HepG2 (cell line): ENCODE measurements around the gene GAS6. TPM values are rescaled to one million over a fixed set of nuclear protein-coding genes. Genes with fewer than 3 reads are reported as not detected.

ENCODE experiments used
- ATAC-seq: fragments of 200-7000 bp; cut with Tn5 transposase; 3 replicates; pipeline ENCODE4 v1.9.1; 2020; ENCODE audit warnings: mild to moderate bottlenecking, moderate library complexity
- BruUV-seq: library from RNA; stranded (reverse); fragments of 400-500 nt; replicated peaks from 2 replicates; lab custom pipeline; 2021; lab: Mats Ljungman, UMichigan
- CTCF ChIA-PET: fragments of 300-600 bp; formaldehyde crosslinking; extraction: SDS; loops from one replicate; lab custom pipeline; 2021; ENCODE audit warnings: low total read pairs, inconsistent platforms, low intra/inter-chr PET ratio; lab: Yijun Ruan, JAX
- POLR2A ChIA-PET: fragments of 350-600 bp; sonication (Branson Sonifier 250); formaldehyde crosslinking; loops from one replicate; lab custom pipeline; 2020; ENCODE audit warnings: antibody characterized with exemption, inconsistent platforms; lab: Yijun Ruan, JAX
- DNase-seq: peaks from one replicate; pipeline ENCODE4 v3.0.0-alpha.2; 2015; ENCODE audit warnings: low spot score
- FAIRE-seq: peaks from 3 replicates; lab custom pipeline; 2011; peaks lifted over from hg19 to GRCh38; lab: Jason Lieb, UNC
- H2AFZ ChIP-seq: one replicate; pipeline ENCODE4 v1.6.1; 2011; ENCODE audit warnings: low read length, inconsistent platforms
- H3K27ac ChIP-seq: fragments of 300-600 bp; 3 replicates; pipeline ENCODE4 v1.8.0; 2011; ENCODE audit warnings: mixed run types, mild to moderate bottlenecking, mixed read lengths, low read length, inconsistent platforms; ENCODE audit not compliant: insufficient read depth; ENCODE audit errors: extremely low read length
- H3K27me3 ChIP-seq, 2 experiments: fragments of 200-600 bp in 1 of 2; 2 replicates in 1 of 2; 3 replicates in 1 of 2; pipeline versions ENCODE4 v1.6.0 to v1.8.0; 2011; ENCODE audit warnings: low read length in 2 of 2, mild to moderate bottlenecking in 2 of 2, moderate library complexity in 2 of 2, inconsistent platforms in 1 of 2; ENCODE audit not compliant: insufficient read depth in 2 of 2, control insufficient read depth in 1 of 2
- H3K36me3 ChIP-seq, 2 experiments: fragments of 200-600 bp in 1 of 2; replicated peaks in 1 of 2; 2 replicates in 1 of 2; 3 replicates in 1 of 2; pipeline versions ENCODE4 v1.5.1 to v1.8.0; 2011; ENCODE audit warnings: low read length in 2 of 2, inconsistent platforms in 1 of 2; ENCODE audit not compliant: insufficient read depth in 2 of 2, control insufficient read depth in 1 of 2
- H3K4me1 ChIP-seq: 2 replicates; pipeline ENCODE4 v1.5.1; 2012; ENCODE audit warnings: low read length, inconsistent platforms; ENCODE audit not compliant: insufficient read depth
- H3K4me2 ChIP-seq: 2 replicates; pipeline ENCODE4 v1.6.0; 2011; ENCODE audit warnings: low read depth, low read length, inconsistent platforms
- H3K4me3 ChIP-seq, 3 experiments: fragments of 200-600 bp in 1 of 3; sonication (generic), shearing (Covaris generic) in 1 of 3; replicated peaks in 1 of 3; 2 replicates each; pipeline ENCODE4 v1.5.1; 2011 to 2016; ENCODE audit warnings: low read length in 3 of 3, inconsistent platforms in 2 of 3, low read depth in 2 of 3, mild to moderate bottlenecking in 2 of 3, control low read depth in 1 of 3, mixed read lengths in 1 of 3; ENCODE audit not compliant: insufficient read depth in 1 of 3
- H3K79me2 ChIP-seq: one replicate; pipeline ENCODE4 v1.6.1; 2011; ENCODE audit warnings: low read length, inconsistent platforms; ENCODE audit not compliant: insufficient read depth
- H3K9ac ChIP-seq: 2 replicates; pipeline ENCODE4 v1.6.0; 2011; ENCODE audit warnings: mild to moderate bottlenecking, low read depth, low read length, inconsistent platforms; ENCODE audit not compliant: insufficient read depth
- H3K9me3 ChIP-seq: 2 replicates; pipeline ENCODE4 v1.5.1; 2012; ENCODE audit warnings: mild to moderate bottlenecking, low read length
- H4K20me1 ChIP-seq: 2 replicates; pipeline ENCODE4 v1.6.0; 2011; ENCODE audit warnings: inconsistent platforms, mild to moderate bottlenecking, low read length, moderate library complexity; ENCODE audit not compliant: insufficient read depth
- FOXA1 ChIP-seq, 2 experiments: fragments of 450-650 bp in 1 of 2; sonication (generic) in 1 of 2; formaldehyde crosslinking in 1 of 2; IDR thresholded peaks; 2 replicates each; pipeline versions ENCODE4 v1.4.0 to v1.6.1; 2016 to 2020; ENCODE audit warnings: missing genetic modification reagents in 1 of 2
- HOXA7 ChIP-seq: sonication (generic); formaldehyde crosslinking; IDR thresholded peaks from 2 replicates; pipeline ENCODE4 v1.8.1; 2022; ENCODE audit warnings: mild to moderate bottlenecking, missing genetic modification reagents, moderate library complexity
- IKZF4 ChIP-seq: sonication (generic); formaldehyde crosslinking; IDR thresholded peaks from 2 replicates; pipeline ENCODE4 v1.5.1; 2020; ENCODE audit warnings: borderline replicate concordance, mild to moderate bottlenecking, low read depth, missing genetic modification reagents; ENCODE audit errors: not compliant biosample characterization
- MAFK ChIP-seq, 2 experiments: IDR thresholded peaks in 1 of 2; conservative IDR thresholded peaks in 1 of 2; 2 replicates each; pipeline ENCODE4 v1.6.1; 2011; ENCODE audit warnings: improper control_type of control experiment in 2 of 2, low read length in 2 of 2
- MLLT10 ChIP-seq: sonication (generic); formaldehyde crosslinking; IDR thresholded peaks from 2 replicates; pipeline ENCODE4 v1.4.0; 2020; ENCODE audit warnings: missing genetic modification reagents
- NR2F2 ChIP-seq: IDR thresholded peaks from 2 replicates; pipeline ENCODE4 v1.6.1; 2012; ENCODE audit warnings: low read depth, inconsistent platforms, borderline replicate concordance
- RORA ChIP-seq: sonication (generic); formaldehyde crosslinking; IDR thresholded peaks from 2 replicates; pipeline ENCODE4 v1.5.0; 2020; ENCODE audit warnings: mild to moderate bottlenecking, missing genetic modification reagents, moderate library complexity
- SNRNP70 ChIP-seq: fragments of 200-400 bp; formaldehyde crosslinking; IDR thresholded peaks from 2 replicates; pipeline ENCODE4 v1.6.1; 2017; ENCODE audit warnings: mild to moderate bottlenecking, low read depth, low read length, moderate library complexity
- ZFP82 ChIP-seq: sonication (generic); formaldehyde crosslinking; IDR thresholded peaks from 2 replicates; pipeline ENCODE4 v1.5.1; 2020; ENCODE audit warnings: mild to moderate bottlenecking, missing genetic modification reagents, borderline replicate concordance
- ZNF253 ChIP-seq: sonication (generic); formaldehyde crosslinking; IDR thresholded peaks from 2 replicates; pipeline ENCODE4 v1.8.0; 2022; ENCODE audit warnings: mild to moderate bottlenecking, missing genetic modification reagents, borderline replicate concordance
- ZNF547 ChIP-seq: sonication (generic); formaldehyde crosslinking; IDR thresholded peaks from 2 replicates; pipeline ENCODE4 v1.5.1; 2020; ENCODE audit warnings: mild to moderate bottlenecking, missing genetic modification reagents
- ZNF761 ChIP-seq: sonication (generic); formaldehyde crosslinking; conservative IDR thresholded peaks from 2 replicates; pipeline ENCODE4 v1.4.0; 2020; ENCODE audit warnings: mild to moderate bottlenecking, missing genetic modification reagents
- WGBS: methylation state at CpG from one replicate; pipeline ENCODE4 v1.1.6; 2017; ENCODE audit warnings: low lambda C conversion rate; 5-methylcytosine and 5-hydroxymethylcytosine counted together
- in situ Hi-C: cut with HindIII; loops from 2 replicates; pipeline ENCODE4 v1.10.0; 2017; ENCODE audit warnings: low pct_unique_long_range_greater_than_20kb; ENCODE audit not compliant: extremely low pct_ligation_motif_present
- intact Hi-C: fragments of 100-400 bp; cut with micrococcal nuclease; formaldehyde crosslinking; loops from one replicate; pipeline ENCODE4 v1.10.0; 2022; ENCODE audit not compliant: unreplicated experiment
- polyA plus RNA-seq, 8 experiments: library from polyadenylated mRNA; depleted of rRNA in 3 of 8; stranded (reverse) in 7 of 8; unstranded in 1 of 8; fragments of >200 nt; fragmentation: Illumina TruSeq in 4 of 8; extraction: Trizol in 4 of 8; gene quantifications; 2 replicates each; pipeline versions ENCODE4 v1.2.1 to v1.2.3, GENCODE V29; 2011 to 2016; ENCODE audit warnings: low read depth in 4 of 8, missing spikeins in 1 of 8, mixed read lengths in 1 of 8; ENCODE audit not compliant: insufficient read depth in 1 of 8
- total RNA-seq, 5 experiments: library from RNA; depleted of rRNA; stranded (reverse); fragments of >200 nt; fragmentation: Illumina TruSeq; extraction: Trizol; gene quantifications; 2 replicates each; pipeline ENCODE4 v1.2.3, GENCODE V29; 2016; ENCODE audit warnings: low read depth in 1 of 5
- TF ChIP-seq, protein P1 (sequence below): sonication (generic); formaldehyde crosslinking; IDR thresholded peaks from 2 replicates; pipeline ENCODE4 v1.4.0; 2020; ENCODE audit warnings: missing genetic modification reagents
- TF ChIP-seq, protein P2 (sequence below): sonication (generic); formaldehyde crosslinking; IDR thresholded peaks from 2 replicates; pipeline ENCODE4 v1.4.0; 2020; ENCODE audit warnings: mild to moderate bottlenecking, missing genetic modification reagents

GAS6 gene
- total and polyA plus RNA-seq, 2 of the 13 experiments (the other 11 are each of a cell fraction or from before 2014, with no cell fraction given), result 0.09 to 0.24 TPM

DNA sequence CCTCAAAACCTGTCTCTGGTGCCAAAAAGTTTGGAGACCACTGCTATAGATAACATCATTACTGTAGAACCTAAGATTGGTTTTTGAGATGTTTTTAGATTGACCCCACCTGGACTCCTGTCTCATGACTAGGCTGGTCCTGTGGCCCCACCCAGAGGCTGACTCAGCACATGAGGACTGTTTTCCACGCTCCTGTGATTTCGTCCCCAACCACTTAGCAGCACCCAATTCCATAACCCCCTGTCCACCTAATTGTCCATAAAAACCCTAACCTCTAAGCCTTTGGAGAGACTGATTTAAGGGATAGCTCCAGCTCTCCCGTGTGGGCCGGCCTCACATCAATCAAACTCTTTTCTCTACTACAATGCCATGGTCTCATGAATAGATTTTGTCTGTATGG, 25.6 kb upstream of the GAS6 start:
- ChIA-PET POLR2A (no interaction called here), CTCF (no interaction called here)
- Histone ChIP-seq H3K9me3 (no peaks in the 10 kb centered on the region), H4K20me1 (no peaks in the 10 kb centered on the region), H3K4me3 (no peak overlapping the region), H3K4me1 (no peaks in the 10 kb centered on the region), H3K27me3 (peaks cover 0 to 18% of the 10 kb centered on the region in 2 experiments; a peak in 2 of 5 replicates), H3K79me2 (no peaks in the 10 kb centered on the region), H3K9ac (no peak overlapping the region), H3K36me3 (no peaks in the 10 kb centered on the region)
- DNase-seq (no peak), ATAC-seq (no peak), FAIRE-seq (no peak)
- WGBS, result 8% methylated on average over 4 of the region's 4 CpGs
- in situ Hi-C loops (no loop called here), intact Hi-C loops (no loop called here)
- no TSS peak for BruUV-seq
- TF ChIP-seq MAFK (conservative IDR thresholded peaks at IDR 0.05 in 1 of 2, IDR thresholded peaks at IDR 0.05 in 1 of 2; ENCODE audit: low read length in 2 of 2), result 0 out of 4 replicates have a peak, but pooled peaks of 1 of the 2 experiments have one; percentile 5
- TF ChIP-seq RORA, result no peak
- TF ChIP-seq, all 625 proteins: peak for 1
- no peak overlapping the region for H3K4me2 ChIP-seq
- no peak overlapping the region for H3K27ac ChIP-seq
- H2AFZ ChIP-seq, result no peak overlapping the region

DNA sequence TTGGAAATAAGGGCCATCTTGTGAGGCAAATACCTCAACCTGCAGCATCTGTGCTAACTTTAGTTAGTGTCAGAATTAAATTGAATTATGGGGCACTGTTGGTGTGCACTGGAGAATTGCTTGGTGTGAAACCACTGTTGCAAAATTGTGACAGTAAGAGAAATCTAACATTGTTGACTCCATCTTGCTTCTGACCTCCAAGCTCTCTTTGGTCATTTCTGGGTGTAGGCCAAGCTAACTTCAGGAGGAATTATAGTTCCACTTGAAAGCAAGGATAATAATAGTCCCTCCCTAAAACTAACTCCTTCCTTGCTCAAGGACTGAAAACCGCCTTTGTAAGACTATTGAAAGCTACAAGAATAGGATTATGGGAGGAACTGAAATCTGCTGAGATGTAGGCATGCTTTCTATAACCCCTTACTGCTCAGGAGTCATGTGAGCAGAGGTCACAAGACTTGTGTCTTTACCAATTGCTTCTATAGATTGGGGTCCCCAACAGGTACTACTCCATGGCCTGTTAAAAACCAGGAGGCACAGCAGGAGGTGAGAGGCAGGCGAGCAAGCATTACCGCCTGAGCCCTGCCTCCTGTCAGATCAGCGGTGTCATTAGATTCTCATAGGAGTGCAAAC, 24.9 kb upstream of the GAS6 start:
- POLR2A ChIA-PET, result no interaction called here
- FAIRE-seq (no peak), DNase-seq (no peak), ATAC-seq (no peak)
- no peaks in the 10 kb centered on the region for H3K79me2 ChIP-seq
- no peak overlapping the region for H2AFZ ChIP-seq
- CTCF ChIA-PET, result no interaction called here
- H3K9me3 ChIP-seq, result no peaks in the 10 kb centered on the region
- no peak for TF ChIP-seq ZNF253
- TF ChIP-seq, protein P1, sequence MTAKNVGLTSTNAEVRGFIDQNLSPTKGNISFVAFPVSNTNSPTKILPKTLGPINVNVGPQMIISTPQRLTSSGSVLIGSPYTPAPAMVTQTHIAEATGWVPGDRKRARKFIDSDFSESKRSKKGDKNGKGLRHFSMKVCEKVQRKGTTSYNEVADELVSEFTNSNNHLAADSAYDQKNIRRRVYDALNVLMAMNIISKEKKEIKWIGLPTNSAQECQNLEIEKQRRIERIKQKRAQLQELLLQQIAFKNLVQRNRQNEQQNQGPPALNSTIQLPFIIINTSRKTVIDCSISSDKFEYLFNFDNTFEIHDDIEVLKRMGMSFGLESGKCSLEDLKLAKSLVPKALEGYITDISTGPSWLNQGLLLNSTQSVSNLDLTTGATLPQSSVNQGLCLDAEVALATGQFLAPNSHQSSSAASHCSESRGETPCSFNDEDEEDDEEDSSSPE (CRISPR knock-in tag), result no peak
- TF ChIP-seq, protein P2, sequence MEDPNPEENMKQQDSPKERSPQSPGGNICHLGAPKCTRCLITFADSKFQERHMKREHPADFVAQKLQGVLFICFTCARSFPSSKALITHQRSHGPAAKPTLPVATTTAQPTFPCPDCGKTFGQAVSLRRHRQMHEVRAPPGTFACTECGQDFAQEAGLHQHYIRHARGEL (CRISPR knock-in tag), result no peak
- TF ChIP-seq MLLT10 (CRISPR knock-in tag), result no peak
- no peak for TF ChIP-seq IKZF4 (CRISPR knock-in tag)
- no peak for TF ChIP-seq ZNF761
- TF ChIP-seq FOXA1 (IDR thresholded peaks at IDR 0.05), result no peak
- no peak for TF ChIP-seq FOXA1 (CRISPR knock-in tag; IDR thresholded peaks at IDR 0.05)
- no peak for TF ChIP-seq HOXA7
- TF ChIP-seq ZNF547, result no peak
- TF ChIP-seq ZFP82 (CRISPR knock-in tag), result no peak
- TF ChIP-seq SNRNP70, result no peak
- TF ChIP-seq NR2F2, result no peak
- no peak overlapping the region for H3K27ac ChIP-seq
- in situ Hi-C loops (no loop called here), intact Hi-C loops (no loop called here)
- H3K27me3 ChIP-seq, result peaks cover 0 to 18% of the 10 kb centered on the region in 2 experiments; a peak in 2 of 5 replicates
- H3K4me1 ChIP-seq, result no peaks in the 10 kb centered on the region
- WGBS, result 13% methylated on average over 2 of the region's 4 CpGs
- BruUV-seq, result no TSS peak
- no peak overlapping the region for H3K4me2 ChIP-seq
- no peak overlapping the region for H3K9ac ChIP-seq
- H3K36me3 ChIP-seq, result no peaks in the 10 kb centered on the region
- H3K4me3 ChIP-seq, result no peak overlapping the region
- H4K20me1 ChIP-seq, result no peaks in the 10 kb centered on the region
